ENCODE measurements around the gene HMGB4. TPM values are rescaled to one million over a fixed set of nuclear protein-coding genes. Genes with fewer than 3 reads are reported as not detected.

Gene HMGB4
- total RNA-seq, 1 experiment from 2014 or later = not detected

GRCh38 chr1:33841494-33841893, 22.4 kb upstream of the HMGB4 start:
- H3K4me1 ChIP-seq (replicated peaks; ENCODE audit: insufficient read depth) = no peaks in the 10 kb centered on the region
- no peaks in the 10 kb centered on the region for H4K20me1 ChIP-seq (ENCODE audit: insufficient read depth)
- POLR2A ChIA-PET (ENCODE audit: unreplicated experiment) = no interaction called here
- no peak overlapping the region for H3K4me2 ChIP-seq
- DNase-seq = no peak
- no peaks in the 10 kb centered on the region for H3F3A ChIP-seq (ENCODE audit: insufficient read depth, low read depth)
- no peak overlapping the region for H2AFZ ChIP-seq
- H3K27ac ChIP-seq = no peak overlapping the region
- H3K4me3 ChIP-seq = no peak overlapping the region
- no peaks in the 10 kb centered on the region for H3K9me2 ChIP-seq (ENCODE audit: insufficient read depth)
- no TSS peak for BruUV-seq (replicated peaks)
- TF ChIP-seq EZH2 (IDR thresholded peaks at IDR 0.05; ENCODE audit: low read depth) (no peak), CTCF (conservative IDR thresholded peaks at IDR 0.05) (no peak)
- no peaks in the 10 kb centered on the region for H3K79me2 ChIP-seq (ENCODE audit: low read depth)
- CTCF ChIA-PET = no interaction called here
- no peaks in the 10 kb centered on the region for H3K36me3 ChIP-seq (ENCODE audit: low read depth)
- H3K9me3 ChIP-seq (ENCODE audit: insufficient read depth, low read depth) = no peaks in the 10 kb centered on the region
- intact Hi-C loops (cut with micrococcal nuclease; ENCODE audit: unreplicated experiment) = no loop called here
- peaks cover 16% of the 10 kb centered on the region; the same call in 1 of the 2 replicates for H3K27me3 ChIP-seq (ENCODE audit: insufficient read depth, low read depth)

DNA sequence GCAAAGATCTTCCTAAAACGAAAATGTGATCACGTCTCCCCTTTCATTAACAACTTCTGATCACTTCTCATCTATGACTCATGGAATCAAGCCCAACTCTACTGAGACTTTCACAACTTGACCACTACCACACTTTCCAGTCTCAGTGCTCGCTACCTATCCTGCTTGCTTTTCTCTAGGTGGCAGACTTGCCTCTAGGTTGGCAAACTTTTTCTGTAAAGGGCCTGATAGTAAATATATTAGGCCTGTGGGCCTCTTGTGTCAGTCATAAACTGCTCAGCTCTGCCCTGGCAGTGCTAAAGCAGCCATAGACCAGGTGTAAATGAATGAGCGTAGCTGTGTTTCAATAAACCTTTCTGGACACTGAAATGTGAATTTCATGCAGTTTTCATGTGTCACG, 21.5 kb upstream of the HMGB4 start:
- no peaks in the 10 kb centered on the region for H3K9me2 ChIP-seq (ENCODE audit: insufficient read depth)
- no peak overlapping the region for H3K4me3 ChIP-seq
- intact Hi-C loops (cut with micrococcal nuclease; ENCODE audit: unreplicated experiment) = no loop called here
- POLR2A ChIA-PET (ENCODE audit: unreplicated experiment) = no interaction called here
- H3F3A ChIP-seq (ENCODE audit: insufficient read depth, low read depth) = no peaks in the 10 kb centered on the region
- no peak for DNase-seq
- H3K27ac ChIP-seq = no peak overlapping the region
- H3K4me1 ChIP-seq (replicated peaks; ENCODE audit: insufficient read depth) = no peaks in the 10 kb centered on the region
- CTCF ChIA-PET = no interaction called here
- no peaks in the 10 kb centered on the region for H4K20me1 ChIP-seq (ENCODE audit: insufficient read depth)
- no peak overlapping the region for H3K4me2 ChIP-seq
- no peak for TF ChIP-seq EZH2 (IDR thresholded peaks at IDR 0.05; ENCODE audit: low read depth)
- TF ChIP-seq CTCF (conservative IDR thresholded peaks at IDR 0.05) = no peak
- BruUV-seq (replicated peaks) = no TSS peak
- H2AFZ ChIP-seq = no peak overlapping the region
- no peaks in the 10 kb centered on the region for H3K79me2 ChIP-seq (ENCODE audit: low read depth)
- H3K36me3 ChIP-seq (ENCODE audit: low read depth) = no peaks in the 10 kb centered on the region
- no peaks in the 10 kb centered on the region for H3K9me3 ChIP-seq (ENCODE audit: insufficient read depth, low read depth)
- H3K27me3 ChIP-seq (ENCODE audit: insufficient read depth, low read depth) = peaks cover 16% of the 10 kb centered on the region; the same call in 1 of the 2 replicates

- no peaks in the 10 kb centered on the region for H3K9me2 ChIP-seq (ENCODE audit: insufficient read depth)
- ChIA-PET CTCF (no interaction called here), POLR2A (ENCODE audit: unreplicated experiment) (no interaction called here)
- H3K36me3 ChIP-seq (ENCODE audit: low read depth) = no peaks in the 10 kb centered on the region
- no peaks in the 10 kb centered on the region for H3K4me1 ChIP-seq (replicated peaks; ENCODE audit: insufficient read depth)
- no peak for TF ChIP-seq EZH2 (IDR thresholded peaks at IDR 0.05; ENCODE audit: low read depth)
- TF ChIP-seq CTCF (conservative IDR thresholded peaks at IDR 0.05) = no peak
- no peak overlapping the region for H3K4me3 ChIP-seq
- no peak overlapping the region for H3K27ac ChIP-seq
- no peak for DNase-seq
- H3K79me2 ChIP-seq (ENCODE audit: low read depth) = no peaks in the 10 kb centered on the region
- intact Hi-C loops (cut with micrococcal nuclease; ENCODE audit: unreplicated experiment) = no loop called here
- H3F3A ChIP-seq (ENCODE audit: insufficient read depth, low read depth) = no peaks in the 10 kb centered on the region
- H3K9me3 ChIP-seq (ENCODE audit: insufficient read depth, low read depth) = no peaks in the 10 kb centered on the region
- H2AFZ ChIP-seq = no peak overlapping the region
- H3K27me3 ChIP-seq (ENCODE audit: insufficient read depth, low read depth) = peaks cover 23% of the 10 kb centered on the region; the same call in 1 of the 2 replicates
- H4K20me1 ChIP-seq (ENCODE audit: insufficient read depth) = no peaks in the 10 kb centered on the region
- H3K4me2 ChIP-seq = no peak overlapping the region
- BruUV-seq (replicated peaks) = no TSS peak
These were observed 19.7 kb upstream of the HMGB4 start for GRCh38 chr1:33844166-33844565.
